Adrenal gland (tissue), 5 donors: ENCODE data around the gene RRBP1.
"Not testable (repeated sequence)": the region's sequence is repeated elsewhere in the genome, so short reads cannot be mapped to it uniquely, and the experiment has no call there.

Experiments used
- POLR2A ChIP-seq, 2 donors: fragments of 450-650 bp; IDR thresholded peaks; one replicate each; pipeline ENCODE4 v1.6.1; 2017; ENCODE audit warnings: antibody characterized with exemption in 2 of 2, mild to moderate bottlenecking in 2 of 2, moderate library complexity in 1 of 2
- TF ChIP-seq, protein P1 (sequence below), 6 experiments: fragments of 450-650 bp in 4 of 6; fragments of 200-600 bp in 2 of 6; sonication (generic) in 1 of 6; IDR thresholded peaks; 1 replicate in 5 of 6; 2 replicates in 1 of 6; pipeline versions ENCODE4 v1.5.1 to v1.8.0; 2016 to 2021; ENCODE audit warnings: antibody characterized with exemption in 6 of 6, mild to moderate bottlenecking in 2 of 6, moderate library complexity in 1 of 6
- donor health status: DM: no; HTN: no; CAD: no.

DNA sequence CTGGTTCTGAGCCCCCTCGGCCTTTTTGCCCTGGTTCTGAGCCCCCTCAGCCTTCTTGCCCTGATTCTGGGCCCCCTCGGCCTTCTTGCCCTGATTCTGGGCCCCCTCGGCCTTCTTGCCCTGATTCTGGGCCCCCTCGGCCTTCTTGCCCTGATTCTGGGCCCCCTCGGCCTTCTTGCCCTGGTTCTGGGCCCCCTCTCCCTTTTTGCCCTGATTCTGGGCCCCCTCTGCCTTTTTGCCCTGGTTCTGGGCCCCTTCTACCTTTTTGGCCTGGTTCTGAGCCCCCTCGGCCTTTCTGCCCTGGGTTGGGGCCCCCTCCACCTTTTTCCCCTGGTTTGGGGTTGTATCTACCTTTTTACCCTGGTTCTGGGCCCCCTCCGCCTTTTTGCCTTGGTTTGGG is 22.7 kb downstream of the RRBP1 start:
- TF ChIP-seq, protein P1, sequence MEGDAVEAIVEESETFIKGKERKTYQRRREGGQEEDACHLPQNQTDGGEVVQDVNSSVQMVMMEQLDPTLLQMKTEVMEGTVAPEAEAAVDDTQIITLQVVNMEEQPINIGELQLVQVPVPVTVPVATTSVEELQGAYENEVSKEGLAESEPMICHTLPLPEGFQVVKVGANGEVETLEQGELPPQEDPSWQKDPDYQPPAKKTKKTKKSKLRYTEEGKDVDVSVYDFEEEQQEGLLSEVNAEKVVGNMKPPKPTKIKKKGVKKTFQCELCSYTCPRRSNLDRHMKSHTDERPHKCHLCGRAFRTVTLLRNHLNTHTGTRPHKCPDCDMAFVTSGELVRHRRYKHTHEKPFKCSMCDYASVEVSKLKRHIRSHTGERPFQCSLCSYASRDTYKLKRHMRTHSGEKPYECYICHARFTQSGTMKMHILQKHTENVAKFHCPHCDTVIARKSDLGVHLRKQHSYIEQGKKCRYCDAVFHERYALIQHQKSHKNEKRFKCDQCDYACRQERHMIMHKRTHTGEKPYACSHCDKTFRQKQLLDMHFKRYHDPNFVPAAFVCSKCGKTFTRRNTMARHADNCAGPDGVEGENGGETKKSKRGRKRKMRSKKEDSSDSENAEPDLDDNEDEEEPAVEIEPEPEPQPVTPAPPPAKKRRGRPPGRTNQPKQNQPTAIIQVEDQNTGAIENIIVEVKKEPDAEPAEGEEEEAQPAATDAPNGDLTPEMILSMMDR (IDR thresholded peaks at IDR 0.05): not testable (repeated sequence)
- not testable (repeated sequence) for TF ChIP-seq POLR2A (IDR thresholded peaks at IDR 0.05)
